ENCODE data around the gene CARD10.
"Not testable (repeated sequence)": the region's sequence is repeated elsewhere in the genome, so short reads cannot be mapped to it uniquely, and the experiment has no call there.

CARD10 gene

GRCh38 chr22:37552524-37553163 is 33.4 kb upstream of the CARD10 start:
- no peak for DNase-seq

- DNase-seq: no peak
Measured at GRCh38 chr22:37551981-37552380, 32.8 kb upstream of the CARD10 start.

GRCh38 chr22:37550921-37551320 is 31.7 kb upstream of the CARD10 start:
- not testable (repeated sequence) for DNase-seq

GRCh38 chr22:37549704-37550059 is 30.5 kb upstream of the CARD10 start:
- no peak for DNase-seq

GRCh38 chr22:37547251-37547741 is 28.1 kb upstream of the CARD10 start:
- no peak for DNase-seq

GRCh38 chr22:37546437-37547250 is 27.4 kb upstream of the CARD10 start:
- no peak for DNase-seq

- DNase-seq: no peak
Measured at GRCh38 chr22:37545703-37546436, 26.7 kb upstream of the CARD10 start.

GRCh38 chr22:37544955-37545702 is 25.9 kb upstream of the CARD10 start:
- DNase-seq: peak; percentile 61

- DNase-seq: no peak
Measured at GRCh38 chr22:37542959-37543358, 23.7 kb upstream of the CARD10 start.

GRCh38 chr22:37542416-37542815 is 23.2 kb upstream of the CARD10 start:
- not testable (repeated sequence) for DNase-seq

GRCh38 chr22:37539790-37540189 is 20.6 kb upstream of the CARD10 start:
- not testable (repeated sequence) for DNase-seq

- peak; percentile 93 for DNase-seq
Measured at GRCh38 chr22:37538590-37539357, 19.6 kb upstream of the CARD10 start.

- no peak for DNase-seq
Measured at GRCh38 chr22:37535159-37535558, 15.9 kb upstream of the CARD10 start.

GRCh38 chr22:37534445-37534844 is 15.2 kb upstream of the CARD10 start:
- DNase-seq: no peak

- peak; percentile 14 for DNase-seq
Measured at GRCh38 chr22:37533995-37534394, 14.8 kb upstream of the CARD10 start.

GRCh38 chr22:37529652-37530345 is 10.6 kb upstream of the CARD10 start:
- DNase-seq: no peak

- DNase-seq: not testable (repeated sequence)
Measured at GRCh38 chr22:37527952-37528351, 8.7 kb upstream of the CARD10 start.

- DNase-seq: not testable (repeated sequence)
Measured at GRCh38 chr22:37527081-37527752, 8.0 kb upstream of the CARD10 start.

GRCh38 chr22:37526376-37526775 is 7.2 kb upstream of the CARD10 start:
- DNase-seq: no peak

GRCh38 chr22:37525746-37526350 is 6.6 kb upstream of the CARD10 start:
- no peak for DNase-seq
